ENCODE data around the gene TRAP1. TPM values are rescaled to one million over a fixed set of nuclear protein-coding genes. Genes with fewer than 3 reads are reported as not detected.

Gene TRAP1
- total RNA-seq, 1 donor from 2014 or later, result 212 TPM

- Mint-ChIP-seq H3K9me3 (ENCODE audit: low read depth) (no peaks in the 10 kb centered on the region), H3K27me3 (no peaks in the 10 kb centered on the region), H3K4me1 (ENCODE audit: low read depth) (no peaks in the 10 kb centered on the region), H3K36me3 (ENCODE audit: insufficient read depth) (peaks cover 32% of the 10 kb centered on the region), H3K4me3 (ENCODE audit: low read depth) (no peak overlapping the region), H3K27ac (peak overlapping the region; percentile 73)
- DNase-seq (ENCODE audit: low spot score, unreplicated experiment), result no peak
- TF ChIP-seq, protein P1, sequence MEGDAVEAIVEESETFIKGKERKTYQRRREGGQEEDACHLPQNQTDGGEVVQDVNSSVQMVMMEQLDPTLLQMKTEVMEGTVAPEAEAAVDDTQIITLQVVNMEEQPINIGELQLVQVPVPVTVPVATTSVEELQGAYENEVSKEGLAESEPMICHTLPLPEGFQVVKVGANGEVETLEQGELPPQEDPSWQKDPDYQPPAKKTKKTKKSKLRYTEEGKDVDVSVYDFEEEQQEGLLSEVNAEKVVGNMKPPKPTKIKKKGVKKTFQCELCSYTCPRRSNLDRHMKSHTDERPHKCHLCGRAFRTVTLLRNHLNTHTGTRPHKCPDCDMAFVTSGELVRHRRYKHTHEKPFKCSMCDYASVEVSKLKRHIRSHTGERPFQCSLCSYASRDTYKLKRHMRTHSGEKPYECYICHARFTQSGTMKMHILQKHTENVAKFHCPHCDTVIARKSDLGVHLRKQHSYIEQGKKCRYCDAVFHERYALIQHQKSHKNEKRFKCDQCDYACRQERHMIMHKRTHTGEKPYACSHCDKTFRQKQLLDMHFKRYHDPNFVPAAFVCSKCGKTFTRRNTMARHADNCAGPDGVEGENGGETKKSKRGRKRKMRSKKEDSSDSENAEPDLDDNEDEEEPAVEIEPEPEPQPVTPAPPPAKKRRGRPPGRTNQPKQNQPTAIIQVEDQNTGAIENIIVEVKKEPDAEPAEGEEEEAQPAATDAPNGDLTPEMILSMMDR (IDR thresholded peaks at IDR 0.05; ENCODE audit: unreplicated experiment), result no peak
Measured at GRCh38 chr16:3729161-3730112, 12.1 kb upstream of the TRAP1 start.

- H3K27me3 Mint-ChIP-seq, result no peaks in the 10 kb centered on the region
- no peaks in the 10 kb centered on the region for H3K4me1 Mint-ChIP-seq (ENCODE audit: low read depth)
- peak overlapping the region; percentile 10 for H3K27ac Mint-ChIP-seq
- no peak overlapping the region for H3K4me3 Mint-ChIP-seq (ENCODE audit: low read depth)
- H3K36me3 Mint-ChIP-seq (ENCODE audit: insufficient read depth), result peaks cover 26% of the 10 kb centered on the region
- DNase-seq (ENCODE audit: low spot score, unreplicated experiment), result no peak
- TF ChIP-seq, protein P1 (IDR thresholded peaks at IDR 0.05; ENCODE audit: unreplicated experiment), result no peak
- no peaks in the 10 kb centered on the region for H3K9me3 Mint-ChIP-seq (ENCODE audit: low read depth)
Measured at GRCh38 chr16:3728424-3729160, 11.3 kb upstream of the TRAP1 start.

GRCh38 chr16:3727806-3728381 is 10.6 kb upstream of the TRAP1 start:
- H3K4me1 Mint-ChIP-seq (ENCODE audit: low read depth), result no peaks in the 10 kb centered on the region
- peaks cover 25% of the 10 kb centered on the region for H3K36me3 Mint-ChIP-seq (ENCODE audit: insufficient read depth)
- no peak overlapping the region for H3K27ac Mint-ChIP-seq

GRCh38 chr16:3726021-3726687 is 8.8 kb upstream of the TRAP1 start:
- no peak overlapping the region for H3K4me3 Mint-ChIP-seq (ENCODE audit: low read depth)
- TF ChIP-seq, protein P1 (IDR thresholded peaks at IDR 0.05; ENCODE audit: unreplicated experiment), result no peak
- H3K27ac Mint-ChIP-seq, result no peak overlapping the region
- DNase-seq (ENCODE audit: low spot score, unreplicated experiment), result no peak
- no peaks in the 10 kb centered on the region for H3K27me3 Mint-ChIP-seq
- peaks cover 18% of the 10 kb centered on the region for H3K36me3 Mint-ChIP-seq (ENCODE audit: insufficient read depth)
- H3K4me1 Mint-ChIP-seq (ENCODE audit: low read depth), result no peaks in the 10 kb centered on the region
- no peaks in the 10 kb centered on the region for H3K9me3 Mint-ChIP-seq (ENCODE audit: low read depth)

More at GRCh38 chr16:3727806-3728381, 10.6 kb upstream of the TRAP1 start:
- no peak for DNase-seq (ENCODE audit: low spot score, unreplicated experiment)
- Mint-ChIP-seq H3K4me3 (ENCODE audit: low read depth) (no peak overlapping the region), H3K27me3 (no peaks in the 10 kb centered on the region), H3K9me3 (ENCODE audit: low read depth) (no peaks in the 10 kb centered on the region)
- TF ChIP-seq, protein P1 (IDR thresholded peaks at IDR 0.05; ENCODE audit: unreplicated experiment), result no peak
